ENCODE results near the gene VAV2.

DNA sequence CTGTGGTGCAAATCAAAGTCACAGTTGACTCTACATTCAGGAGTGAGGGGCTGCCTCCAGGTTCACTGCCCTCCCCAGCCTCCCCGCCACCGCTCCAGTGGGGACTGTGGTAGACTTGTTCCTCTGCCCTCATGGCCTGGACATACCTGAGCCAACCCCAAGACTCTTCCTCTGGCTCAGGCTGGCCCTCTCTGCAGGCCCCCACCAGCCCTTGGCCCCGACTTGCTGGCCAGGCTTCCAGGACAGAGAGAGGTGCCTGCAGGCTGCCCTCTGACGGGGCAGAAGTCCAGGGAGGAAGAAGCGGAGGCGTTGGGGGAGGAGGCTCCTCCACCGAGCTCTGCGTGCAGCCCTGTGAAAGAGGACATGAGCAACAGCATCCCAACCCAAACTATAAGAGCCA, 251.2 kb downstream of the VAV2 start:
- no peak for TF ChIP-seq RAD21 (IDR thresholded peaks at IDR 0.05)
- TF ChIP-seq, protein P1, sequence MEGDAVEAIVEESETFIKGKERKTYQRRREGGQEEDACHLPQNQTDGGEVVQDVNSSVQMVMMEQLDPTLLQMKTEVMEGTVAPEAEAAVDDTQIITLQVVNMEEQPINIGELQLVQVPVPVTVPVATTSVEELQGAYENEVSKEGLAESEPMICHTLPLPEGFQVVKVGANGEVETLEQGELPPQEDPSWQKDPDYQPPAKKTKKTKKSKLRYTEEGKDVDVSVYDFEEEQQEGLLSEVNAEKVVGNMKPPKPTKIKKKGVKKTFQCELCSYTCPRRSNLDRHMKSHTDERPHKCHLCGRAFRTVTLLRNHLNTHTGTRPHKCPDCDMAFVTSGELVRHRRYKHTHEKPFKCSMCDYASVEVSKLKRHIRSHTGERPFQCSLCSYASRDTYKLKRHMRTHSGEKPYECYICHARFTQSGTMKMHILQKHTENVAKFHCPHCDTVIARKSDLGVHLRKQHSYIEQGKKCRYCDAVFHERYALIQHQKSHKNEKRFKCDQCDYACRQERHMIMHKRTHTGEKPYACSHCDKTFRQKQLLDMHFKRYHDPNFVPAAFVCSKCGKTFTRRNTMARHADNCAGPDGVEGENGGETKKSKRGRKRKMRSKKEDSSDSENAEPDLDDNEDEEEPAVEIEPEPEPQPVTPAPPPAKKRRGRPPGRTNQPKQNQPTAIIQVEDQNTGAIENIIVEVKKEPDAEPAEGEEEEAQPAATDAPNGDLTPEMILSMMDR (IDR thresholded peaks at IDR 0.05; ENCODE audit: low read depth, low read length, missing input control) = no peak
